GM10248 (cell line): Measurements from ENCODE around the gene HOXA6.
A peak's percentile ranks its signal among the peaks of the same experiment; 100 is the strongest.

ENCODE experiments used
- CTCF ChIA-PET: fragments of 300-600 bp; sonication (Branson Sonifier 250); formaldehyde crosslinking; extraction: SDS; loops from one replicate; lab custom pipeline; 2021; ENCODE audit warnings: antibody characterized with exemption; lab: Yijun Ruan, JAX
- POLR2A ChIA-PET: fragments of 350-650 bp; sonication (Branson Sonifier 250); formaldehyde crosslinking; extraction: SDS; loops from one replicate; lab custom pipeline; 2020; ENCODE audit warnings: antibody characterized with exemption; lab: Yijun Ruan, JAX
- DNase-seq: peaks from one replicate; pipeline ENCODE4 v3.0.0; 2012; ENCODE audit errors: extremely low spot score
- CTCF ChIP-seq: IDR thresholded peaks from 2 replicates; pipeline ENCODE4 v1.5.1; 2012; ENCODE audit warnings: mild to moderate bottlenecking, low read depth; ENCODE audit errors: extremely low read depth, missing control alignments, control extremely low read depth

HOXA6 gene

GRCh38 chr7:27147199-27148030, at the start of gene HOXA6:
Gene HOXA6 (minus strand): TSS chr7:27147774. CDS start chr7:27147749, 25 bp downstream.
- POLR2A ChIA-PET, result no interaction called here
- no peak for DNase-seq
- CTCF ChIA-PET, result interaction anchor here (0.7 to 5.8 kb wide), 3 partner anchors 15 to 772 kb away, joined by 3 to 59 read pairs (median 3); no protein-coding TSS in a partner anchor
- no peak for TF ChIP-seq CTCF

- POLR2A ChIA-PET, result no interaction called here
- TF ChIP-seq CTCF, result peak; percentile 77
- peak; percentile 61 for DNase-seq
- CTCF ChIA-PET, result interaction anchor here (0.6 to 4.9 kb wide), 57 partner anchors 8 to 1356 kb away, joined by 3 to 79 read pairs (median 4); partner anchors contain the start of genes EVX1, HOXA11, HOXA5 and HOXA9
Observed at GRCh38 chr7:27196287-27196767, 48.8 kb upstream of the HOXA6 start.

GRCh38 chr7:27194686-27195379, 47.3 kb upstream of the HOXA6 start:
- ChIA-PET CTCF (interaction anchor here (0.9 to 4.9 kb wide), 16 partner anchors 10 to 902 kb away, joined by 3 to 79 read pairs (median 8); partner anchors contain the start of gene HOXA11), POLR2A (no interaction called here)
- no peak for DNase-seq
- no peak for TF ChIP-seq CTCF

GRCh38 chr7:27194002-27194352, 46.4 kb upstream of the HOXA6 start:
- no peak for DNase-seq
- TF ChIP-seq CTCF, result no peak
- ChIA-PET POLR2A (no interaction called here), CTCF (interaction anchor here (0.7 to 4.9 kb wide), 5 partner anchors 40 to 903 kb away, joined by 3 to 79 read pairs (median 26); no protein-coding TSS in a partner anchor)

- no peak for DNase-seq
- no peak for TF ChIP-seq CTCF
- CTCF ChIA-PET, result interaction anchor here (0.7 to 4.9 kb wide), 3 partner anchors 383 to 827 kb away, joined by 3 to 79 read pairs (median 37); no protein-coding TSS in a partner anchor
- POLR2A ChIA-PET, result no interaction called here
Observed at GRCh38 chr7:27193335-27194001, 45.9 kb upstream of the HOXA6 start.
